RPMI7951 (cell line): ENCODE results near the gene COLEC11. TPM values are rescaled to one million over a fixed set of nuclear protein-coding genes. Genes with fewer than 3 reads are reported as not detected.
"Not testable (repeated sequence)": the region's sequence is repeated elsewhere in the genome, so short reads cannot be mapped to it uniquely, and the experiment has no call there.

ENCODE experiments used
- DNase-seq: peaks from one replicate; pipeline ENCODE4 v3.0.0-alpha.2; 2012; ENCODE audit warnings: low read depth
- total RNA-seq: library from RNA; depleted of rRNA; stranded (reverse); fragments of >200 nt; shearing (Covaris generic); gene quantifications from 2 replicates; pipeline ENCODE4 v1.2.3, GENCODE V29; 2014

COLEC11 gene
- total RNA-seq, 1 experiment from 2014 or later, result 0.48 TPM

- peak; percentile 62 for DNase-seq
Observed at GRCh38 chr2:3651691-3652648, 57.1 kb downstream of the COLEC11 start.

GRCh38 chr2:3652896-3653625 lies 58.1 kb downstream of the COLEC11 start:
- no peak for DNase-seq

GRCh38 chr2:3654011-3654410 lies 59.1 kb downstream of the COLEC11 start:
- no peak for DNase-seq

GRCh38 chr2:3654531-3655225 lies 59.8 kb downstream of the COLEC11 start:
- DNase-seq, result no peak

GRCh38 chr2:3655871-3656761 lies 61.2 kb downstream of the COLEC11 start:
- DNase-seq, result no peak

- peak; percentile 24 for DNase-seq
Observed at GRCh38 chr2:3656762-3657721, 62.1 kb downstream of the COLEC11 start.

GRCh38 chr2:3657881-3658280 lies 63.0 kb downstream of the COLEC11 start, which contains the start of gene ALLC:
Gene ALLC (plus strand): TSS chr2:3658200. CDS start chr2:3671158, 12,958 bp downstream.
- DNase-seq, result no peak

GRCh38 chr2:3659447-3660432 lies 64.8 kb downstream of the COLEC11 start:
- DNase-seq, result no peak

- DNase-seq, result not testable (repeated sequence)
Observed at GRCh38 chr2:3660640-3661039, 65.7 kb downstream of the COLEC11 start.

- DNase-seq, result no peak
Observed at GRCh38 chr2:3661149-3661660, 66.3 kb downstream of the COLEC11 start.

- DNase-seq, result peak; percentile 9
Observed at GRCh38 chr2:3662239-3662638, 67.3 kb downstream of the COLEC11 start.

GRCh38 chr2:3664118-3664517 lies 69.2 kb downstream of the COLEC11 start:
- no peak for DNase-seq

GRCh38 chr2:3664925-3665324 lies 70.0 kb downstream of the COLEC11 start:
- no peak for DNase-seq

- no peak for DNase-seq
Observed at GRCh38 chr2:3665886-3666612, 71.1 kb downstream of the COLEC11 start.

- no peak for DNase-seq
Observed at GRCh38 chr2:3666613-3666975, 71.7 kb downstream of the COLEC11 start.

- no peak for DNase-seq
Observed at GRCh38 chr2:3667151-3667631, 72.3 kb downstream of the COLEC11 start.

GRCh38 chr2:3669656-3670055 lies 74.7 kb downstream of the COLEC11 start:
- no peak for DNase-seq

- no peak for DNase-seq
Observed at GRCh38 chr2:3670376-3670775, 75.5 kb downstream of the COLEC11 start.
